HL-60 (cell line): ENCODE data around the gene DOK6.
"Not testable (repeated sequence)": the region's sequence is repeated elsewhere in the genome, so short reads cannot be mapped to it uniquely, and the experiment has no call there.

ENCODE experiments used
- DNase-seq, 2 experiments: peaks; one replicate each; pipeline ENCODE4 v3.0.0-alpha.2; 2010 to 2020; ENCODE audit warnings: low read depth in 1 of 2, low spot score in 1 of 2
- H3K27ac ChIP-seq: fragments of 250-450 bp; sonication (Bioruptor Pico); replicated peaks from 2 replicates; pipeline ENCODE4 v1.5.1; 2020; ENCODE audit warnings: mild to moderate bottlenecking, moderate library complexity
- H3K27me3 ChIP-seq: fragments of 250-450 bp; sonication (Bioruptor Pico); 2 replicates; pipeline ENCODE4 v1.5.1; 2021; ENCODE audit warnings: mild to moderate bottlenecking, moderate library complexity; ENCODE audit not compliant: insufficient read depth, poor library complexity, severe bottlenecking
- H3K4me3 ChIP-seq: replicated peaks from 2 replicates; pipeline ENCODE4 v1.5.1; 2011; ENCODE audit warnings: mild to moderate bottlenecking, control low read depth, low read length; ENCODE audit not compliant: insufficient read depth
- CTCF ChIP-seq: IDR thresholded peaks from one replicate; pipeline ENCODE4 v1.5.1; 2011; ENCODE audit warnings: low read length, control low read depth, inconsistent platforms; ENCODE audit not compliant: insufficient read depth
- GABPA ChIP-seq: IDR thresholded peaks from 2 replicates; pipeline ENCODE4 v1.6.1; 2012; ENCODE audit warnings: low read depth
- POLR2AphosphoS5 ChIP-seq: IDR thresholded peaks from 2 replicates; pipeline ENCODE4 v1.6.1; 2012; ENCODE audit warnings: low read depth
- REST ChIP-seq: IDR thresholded peaks from 2 replicates; pipeline ENCODE4 v1.6.1; 2012; ENCODE audit warnings: low read depth; ENCODE audit not compliant: insufficient replicate concordance
- SPI1 ChIP-seq: IDR thresholded peaks from 2 replicates; pipeline ENCODE4 v1.6.1; 2012; ENCODE audit warnings: low read depth, mild to moderate bottlenecking, borderline replicate concordance

DOK6 gene

GRCh38 chr18:69820538-69820937 lies 419.9 kb downstream of the DOK6 start:
- H3K4me3 ChIP-seq: no peak overlapping the region
- DNase-seq: no peak
- H3K27ac ChIP-seq: no peak overlapping the region
- TF ChIP-seq CTCF: no peak
- no peak for TF ChIP-seq SPI1
- no peak for TF ChIP-seq POLR2AphosphoS5
- no peak for TF ChIP-seq GABPA
- no peak for TF ChIP-seq REST
- no peaks in the 10 kb centered on the region for H3K27me3 ChIP-seq

GRCh38 chr18:69830189-69830588 lies 429.5 kb downstream of the DOK6 start:
- no peak overlapping the region for H3K4me3 ChIP-seq
- TF ChIP-seq GABPA (no peak), POLR2AphosphoS5 (no peak), SPI1 (no peak), REST (no peak), CTCF (no peak)
- H3K27me3 ChIP-seq: no peaks in the 10 kb centered on the region
- no peak overlapping the region for H3K27ac ChIP-seq
- no peak for DNase-seq

DNA sequence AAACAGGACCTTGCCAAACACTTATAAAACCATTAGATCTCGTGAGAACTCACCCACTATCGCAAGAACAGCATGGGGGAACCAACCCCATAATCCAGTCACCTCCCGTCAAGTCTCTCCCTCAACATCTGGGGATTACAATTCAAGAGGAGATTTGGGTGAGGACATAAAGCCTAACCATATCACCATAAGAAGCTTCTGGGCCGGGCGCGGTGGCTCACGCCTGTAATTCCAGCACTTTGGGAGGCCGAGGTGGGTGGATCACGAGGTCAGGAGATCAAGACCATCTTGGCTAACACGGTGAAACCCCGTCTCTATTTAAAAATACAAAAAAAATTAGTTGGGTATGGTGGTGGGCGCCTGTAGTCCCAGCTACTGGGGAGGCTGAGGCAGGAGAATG lies 434.3 kb downstream of the DOK6 start:
- H3K4me3 ChIP-seq, H3K27ac ChIP-seq, DNase-seq, H3K27me3 ChIP-seq: not testable (repeated sequence)

DNA sequence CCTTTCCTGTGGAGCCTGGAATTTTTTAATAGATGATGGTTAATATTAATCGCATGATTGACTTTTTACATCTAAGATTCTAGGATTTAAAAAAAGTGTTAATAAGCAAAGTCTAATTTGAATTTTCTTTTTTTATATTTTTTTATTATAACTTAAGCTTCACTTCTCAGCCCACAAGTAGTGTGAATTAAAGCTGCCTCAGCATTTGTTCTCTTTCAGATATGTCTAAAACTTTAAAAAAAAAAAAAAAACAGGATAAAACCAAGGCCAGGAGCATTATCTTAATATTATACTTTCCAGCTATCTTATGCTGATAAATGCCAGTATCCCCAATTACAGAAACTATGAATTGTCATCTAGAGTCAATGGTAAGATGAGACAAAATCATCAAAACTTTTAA lies 437.3 kb downstream of the DOK6 start:
- no peak for DNase-seq
- Histone ChIP-seq H3K27me3 (no peaks in the 10 kb centered on the region), H3K4me3 (no peak overlapping the region), H3K27ac (no peak overlapping the region)
- TF ChIP-seq REST (no peak), GABPA (no peak), SPI1 (no peak), CTCF (no peak), POLR2AphosphoS5 (no peak)
